Loucy (cell line): ENCODE results near the gene TAOK2.

ENCODE experiments used
- H2AFZ ChIP-seq: fragments of 200-600 bp; sonication (generic); 2 replicates; pipeline ENCODE4 v1.6.0; 2016; ENCODE audit warnings: antibody characterized with exemption, mild to moderate bottlenecking, low read length, moderate library complexity
- H3F3A ChIP-seq: fragments of 200-600 bp; 2 replicates; pipeline ENCODE4 v1.6.0; 2016; ENCODE audit warnings: antibody characterized with exemption, low read depth, mild to moderate bottlenecking
- H3K27me3 ChIP-seq: fragments of 200-600 bp; sonication (generic); 2 replicates; pipeline ENCODE4 v1.6.1; 2014; ENCODE audit warnings: low read length, mild to moderate bottlenecking; ENCODE audit not compliant: insufficient read depth, poor library complexity, severe bottlenecking
- H3K36me3 ChIP-seq: fragments of 200-600 bp; sonication (generic); 2 replicates; pipeline ENCODE4 v1.6.1; 2016; ENCODE audit warnings: low read length; ENCODE audit not compliant: insufficient read depth
- H3K4me1 ChIP-seq: fragments of 200-600 bp; sonication (generic); 2 replicates; pipeline ENCODE4 v1.5.1; 2014; ENCODE audit warnings: low read length, mild to moderate bottlenecking; ENCODE audit not compliant: insufficient read depth, poor library complexity, severe bottlenecking
- H3K4me2 ChIP-seq: fragments of 200-600 bp; sonication (generic); 2 replicates; pipeline ENCODE4 v1.6.0; 2014; ENCODE audit warnings: antibody characterized with exemption, low read length, low read depth, mild to moderate bottlenecking; ENCODE audit not compliant: poor library complexity, severe bottlenecking
- H3K4me3 ChIP-seq: fragments of 200-600 bp; sonication (generic); 2 replicates; pipeline ENCODE4 v1.5.1; 2014; ENCODE audit warnings: low read length, mild to moderate bottlenecking, mixed read lengths; ENCODE audit not compliant: poor library complexity, severe bottlenecking
- H3K79me2 ChIP-seq: fragments of 200-600 bp; sonication (generic); 2 replicates; pipeline ENCODE4 v1.6.1; 2014; ENCODE audit warnings: low read length; ENCODE audit not compliant: insufficient read depth
- H3K9ac ChIP-seq: fragments of 200-600 bp; sonication (generic); 2 replicates; pipeline ENCODE4 v1.6.0; 2014; ENCODE audit warnings: mild to moderate bottlenecking, low read depth, low read length, moderate library complexity; ENCODE audit not compliant: poor library complexity, severe bottlenecking
- H3K9me2 ChIP-seq: fragments of 200-600 bp; sonication (generic); replicated peaks from 2 replicates; pipeline ENCODE4 v1.6.1; 2016; ENCODE audit warnings: low read depth, low read length, mixed read lengths
- H3K9me3 ChIP-seq: fragments of 200-600 bp; sonication (generic); 2 replicates; pipeline ENCODE4 v1.6.1; 2014; ENCODE audit warnings: mild to moderate bottlenecking, antibody characterized with exemption, low read length, low read depth; ENCODE audit not compliant: insufficient read depth
- H4K20me1 ChIP-seq: fragments of 200-600 bp; sonication (generic); 2 replicates; pipeline ENCODE4 v1.6.0; 2014; ENCODE audit warnings: antibody characterized with exemption, low read length, mild to moderate bottlenecking; ENCODE audit not compliant: insufficient read depth, poor library complexity, severe bottlenecking
- CTCF ChIP-seq: fragments of 200-600 bp; sonication (generic); conservative IDR thresholded peaks from 2 replicates; pipeline ENCODE4 v1.5.1; 2014; ENCODE audit warnings: mild to moderate bottlenecking, antibody characterized with exemption, low read length
- EZH2phosphoT487 ChIP-seq: fragments of 200-600 bp; IDR thresholded peaks from 2 replicates; pipeline ENCODE4 v1.6.1; 2018; ENCODE audit warnings: antibody characterized with exemption, mild to moderate bottlenecking, moderate library complexity, borderline replicate concordance

The TAOK2 gene

GRCh38 chr16:29986231-29986630 lies 12.6 kb downstream of the TAOK2 start:
- TF ChIP-seq CTCF: no peak
- TF ChIP-seq EZH2phosphoT487: no peak
- no peaks in the 10 kb centered on the region for H3K4me1 ChIP-seq
- no peak overlapping the region for H2AFZ ChIP-seq
- H3K9me2 ChIP-seq: no peaks in the 10 kb centered on the region
- no peaks in the 10 kb centered on the region for H4K20me1 ChIP-seq
- H3K4me3 ChIP-seq: no peak overlapping the region
- no peaks in the 10 kb centered on the region for H3K9me3 ChIP-seq
- no peaks in the 10 kb centered on the region for H3K79me2 ChIP-seq
- H3K4me2 ChIP-seq: no peak overlapping the region
- H3K27me3 ChIP-seq: no peaks in the 10 kb centered on the region
- peaks cover 92% of the 10 kb centered on the region for H3K36me3 ChIP-seq
- 0 out of 2 replicates have a peak, but pooled peaks cover 3% of the 10 kb centered on the region for H3F3A ChIP-seq
- no peak overlapping the region for H3K9ac ChIP-seq

GRCh38 chr16:29986931-29987330 lies 13.3 kb downstream of the TAOK2 start:
- TF ChIP-seq EZH2phosphoT487 (no peak), CTCF (no peak)
- H3K36me3 ChIP-seq: peaks cover 86% of the 10 kb centered on the region; the same call in 1 of the 2 replicates
- no peaks in the 10 kb centered on the region for H3K9me3 ChIP-seq
- H3F3A ChIP-seq: 0 out of 2 replicates have a peak, but pooled peaks cover 3% of the 10 kb centered on the region
- no peak overlapping the region for H3K9ac ChIP-seq
- no peaks in the 10 kb centered on the region for H3K79me2 ChIP-seq
- no peaks in the 10 kb centered on the region for H3K4me1 ChIP-seq
- no peaks in the 10 kb centered on the region for H4K20me1 ChIP-seq
- no peaks in the 10 kb centered on the region for H3K9me2 ChIP-seq
- no peak overlapping the region for H2AFZ ChIP-seq
- no peak overlapping the region for H3K4me2 ChIP-seq
- no peak overlapping the region for H3K4me3 ChIP-seq
- no peaks in the 10 kb centered on the region for H3K27me3 ChIP-seq

GRCh38 chr16:29987371-29988085 lies 13.9 kb downstream of the TAOK2 start:
- Histone ChIP-seq H3K4me1 (no peaks in the 10 kb centered on the region), H3K27me3 (no peaks in the 10 kb centered on the region), H3K79me2 (no peaks in the 10 kb centered on the region), H3K9ac (no peak overlapping the region), H3K4me2 (no peak overlapping the region), H3K36me3 (peaks cover 83% of the 10 kb centered on the region; the same call in 1 of the 2 replicates), H3F3A (0 out of 2 replicates have a peak, but pooled peaks cover 3% of the 10 kb centered on the region), H3K9me3 (no peaks in the 10 kb centered on the region), H4K20me1 (no peaks in the 10 kb centered on the region), H3K9me2 (no peaks in the 10 kb centered on the region), H2AFZ (no peak overlapping the region), H3K4me3 (no peak overlapping the region)
- no peak for TF ChIP-seq EZH2phosphoT487
- TF ChIP-seq CTCF: no peak
